H1 (cell line): ENCODE measurements around the gene GPC2. TPM values are rescaled to one million over a fixed set of nuclear protein-coding genes. Genes with fewer than 3 reads are reported as not detected.
"Not testable (repeated sequence)": the region's sequence is repeated elsewhere in the genome, so short reads cannot be mapped to it uniquely, and the experiment has no call there.

Experiments
- CTCF ChIA-PET: fragments of 300-600 bp; sonication (Branson Sonifier 250); formaldehyde crosslinking; loops from one replicate; lab custom pipeline; 2021; ENCODE audit not compliant: partially characterized antibody; lab: Charles Lee
- POLR2A ChIA-PET: fragments of 300-600 bp; sonication (Branson Sonifier 250); formaldehyde crosslinking; loops from one replicate; lab custom pipeline; 2021; ENCODE audit warnings: inconsistent platforms; ENCODE audit not compliant: partially characterized antibody; lab: Charles Lee
- DNase-seq, 2 experiments: peaks; one replicate each; pipeline versions ENCODE4 v3.0.0 to v3.0.0-alpha.2; 2010 to 2022; ENCODE audit warnings: low spot score in 2 of 2, low read depth in 1 of 2, mixed read lengths in 1 of 2
- FAIRE-seq: peaks from 2 replicates; lab custom pipeline; 2011; peaks lifted over from hg19 to GRCh38; lab: Jason Lieb, UNC
- H2AFZ ChIP-seq: 2 replicates; pipeline ENCODE4 v1.8.1; 2012; ENCODE audit warnings: low read length, inconsistent platforms
- H2AK5ac ChIP-seq: 2 replicates; pipeline ENCODE4 v1.6.1; 2013; ENCODE audit warnings: low read depth, low read length
- H2BK120ac ChIP-seq: replicated peaks from 2 replicates; pipeline ENCODE3; 2013; ENCODE audit warnings: low read depth, low read length, inconsistent platforms
- H2BK12ac ChIP-seq: 2 replicates; pipeline ENCODE4 v1.6.1; 2013; ENCODE audit warnings: low read depth, low read length
- H2BK15ac ChIP-seq: 2 replicates; pipeline ENCODE4 v1.6.1; 2013; ENCODE audit warnings: low read length
- H2BK20ac ChIP-seq: 2 replicates; pipeline ENCODE4 v1.6.1; 2013; ENCODE audit warnings: low read length
- H2BK5ac ChIP-seq: 2 replicates; pipeline ENCODE4 v1.6.1; 2013; ENCODE audit warnings: low read depth, low read length
- H3K14ac ChIP-seq: 2 replicates; pipeline ENCODE4 v1.6.1; 2013; ENCODE audit warnings: inconsistent platforms; ENCODE audit not compliant: insufficient read length
- H3K18ac ChIP-seq: 2 replicates; pipeline ENCODE4 v1.6.1; 2013; ENCODE audit warnings: low read length; ENCODE audit errors: extremely low read depth
- H3K23ac ChIP-seq: 2 replicates; pipeline ENCODE4 v1.6.1; 2013; ENCODE audit warnings: inconsistent platforms; ENCODE audit not compliant: insufficient read length
- H3K23me2 ChIP-seq: 2 replicates; pipeline ENCODE4 v1.6.1; 2013; ENCODE audit warnings: low read depth, low read length
- H3K27ac ChIP-seq: 2 replicates; pipeline ENCODE4 v1.6.1; 2011; ENCODE audit warnings: low read depth, low read length, inconsistent platforms
- H3K27me3 ChIP-seq, 4 experiments: replicated peaks in 1 of 4; 1 replicate in 1 of 4; 2 replicates in 3 of 4; pipeline versions ENCODE4 v1.6.1 to v1.8.1; 2011 to 2013; ENCODE audit warnings: low read length in 3 of 4, mild to moderate bottlenecking in 3 of 4, inconsistent platforms in 2 of 4, mixed read lengths in 2 of 4, moderate library complexity in 1 of 4; ENCODE audit not compliant: control insufficient read depth in 3 of 4, insufficient read depth in 3 of 4; ENCODE audit errors: extremely low read depth in 1 of 4
- H3K36me3 ChIP-seq, 4 experiments: 2 replicates each; pipeline versions ENCODE4 v1.6.1 to v1.8.1; 2011 to 2013; ENCODE audit warnings: mild to moderate bottlenecking in 4 of 4, low read length in 3 of 4, moderate library complexity in 2 of 4, control low read depth in 1 of 4, inconsistent platforms in 1 of 4; ENCODE audit not compliant: insufficient read depth in 4 of 4, control insufficient read depth in 2 of 4
- H3K4ac ChIP-seq: replicated peaks from 2 replicates; pipeline ENCODE3; 2013; ENCODE audit warnings: low read length, low read depth, mixed read lengths, inconsistent platforms; ENCODE audit not compliant: insufficient read length
- H3K4me1 ChIP-seq, 4 experiments: replicated peaks in 1 of 4; 1 replicate in 1 of 4; 2 replicates in 3 of 4; pipeline versions ENCODE4 v1.6.1 to v1.8.1; 2011 to 2013; ENCODE audit warnings: low read length in 3 of 4, inconsistent platforms in 2 of 4, mixed read lengths in 1 of 4; ENCODE audit not compliant: insufficient read depth in 4 of 4, control insufficient read depth in 3 of 4
- H3K4me2 ChIP-seq, 2 experiments: 2 replicates each; pipeline versions ENCODE4 v1.6.1 to v1.8.1; 2011 to 2013; ENCODE audit warnings: low read depth in 2 of 2, low read length in 2 of 2, control low read depth in 1 of 2, inconsistent platforms in 1 of 2, mild to moderate bottlenecking in 1 of 2; ENCODE audit not compliant: insufficient read depth in 1 of 2
- H3K4me3 ChIP-seq, 4 experiments: fragments of 200-600, 300-600 bp in 1 of 4; sonication (generic), shearing (Covaris generic), sonication (Bioruptor Twin) in 1 of 4; 2 replicates each; pipeline versions ENCODE4 v1.5.1 to v1.8.1; 2011 to 2016; ENCODE audit warnings: low read length in 4 of 4, low read depth in 3 of 4, control low read depth in 2 of 4, inconsistent platforms in 2 of 4, mild to moderate bottlenecking in 2 of 4, mixed read lengths in 1 of 4, moderate library complexity in 1 of 4; ENCODE audit not compliant: insufficient read depth in 2 of 4; ENCODE audit errors: extremely low read depth in 1 of 4
- H3K56ac ChIP-seq: replicated peaks from 2 replicates; pipeline ENCODE3; 2013; ENCODE audit warnings: low read depth, mild to moderate bottlenecking, mixed read lengths, low read length, inconsistent platforms; ENCODE audit not compliant: insufficient read length
- H3K79me1 ChIP-seq: 2 replicates; pipeline ENCODE4 v1.6.1; 2013; ENCODE audit warnings: low read depth, low read length, control low read depth
- H3K79me2 ChIP-seq, 2 experiments: 2 replicates each; pipeline versions ENCODE4 v1.6.1 to v1.8.1; 2012 to 2013; ENCODE audit warnings: low read length in 2 of 2, mild to moderate bottlenecking in 2 of 2, inconsistent platforms in 1 of 2; ENCODE audit not compliant: insufficient read depth in 2 of 2, control insufficient read depth in 1 of 2
- H3K9ac ChIP-seq, 4 experiments: replicated peaks in 1 of 4; 1 replicate in 1 of 4; 2 replicates in 3 of 4; pipeline versions ENCODE4 v1.6.1 to v1.8.1; 2011 to 2013; ENCODE audit warnings: low read depth in 3 of 4, low read length in 3 of 4, control low read depth in 2 of 4, mild to moderate bottlenecking in 2 of 4, moderate library complexity in 2 of 4, inconsistent platforms in 1 of 4; ENCODE audit errors: extremely low read depth in 1 of 4
- H3K9me3 ChIP-seq, 2 experiments: 2 replicates each; pipeline versions ENCODE4 v1.6.1 to v1.8.1; 2012 to 2013; ENCODE audit warnings: mild to moderate bottlenecking in 2 of 2, moderate library complexity in 2 of 2, control low read depth in 1 of 2, inconsistent platforms in 1 of 2, low read depth in 1 of 2, low read length in 1 of 2, mixed read lengths in 1 of 2; ENCODE audit not compliant: insufficient read depth in 2 of 2
- H4K20me1 ChIP-seq, 2 experiments: replicated peaks in 1 of 2; 2 replicates each; pipeline versions ENCODE3 to v1.8.1; 2011 to 2013; ENCODE audit warnings: inconsistent platforms in 2 of 2, low read length in 2 of 2, mild to moderate bottlenecking in 1 of 2; ENCODE audit not compliant: insufficient read depth in 2 of 2, control insufficient read depth in 1 of 2
- H4K5ac ChIP-seq: 2 replicates; pipeline ENCODE4 v1.6.1; 2013; ENCODE audit warnings: low read length, low read depth, mixed read lengths, inconsistent platforms; ENCODE audit not compliant: insufficient read length
- H4K8ac ChIP-seq: 2 replicates; pipeline ENCODE4 v1.8.0; 2013; ENCODE audit warnings: mild to moderate bottlenecking, moderate library complexity, low read length, inconsistent platforms; ENCODE audit not compliant: insufficient read depth; ENCODE audit errors: extremely low read depth
- H4K91ac ChIP-seq: replicated peaks from 2 replicates; pipeline ENCODE3; 2013; ENCODE audit warnings: low read length, mixed read lengths, inconsistent platforms; ENCODE audit not compliant: insufficient read length
- WGBS, 2 experiments: shearing (Covaris generic) in 1 of 2; methylation state at CpG; one replicate each; pipeline versions ENCODE4 v1.1.6 to v1.1.7; 2013 to 2015; ENCODE audit warnings: low lambda C conversion rate in 2 of 2, mixed read lengths in 2 of 2, inconsistent platforms in 1 of 2, low coverage in 1 of 2, missing lambda C conversion rate in 1 of 2; ENCODE audit not compliant: insufficient replicate concordance in 2 of 2, insufficient coverage in 1 of 2, insufficient read length in 1 of 2; ENCODE audit errors: extremely low coverage in 1 of 2, missing lambda C conversion rate in 1 of 2; 5-methylcytosine and 5-hydroxymethylcytosine counted together
- polyA plus RNA-seq, 7 experiments: library from polyadenylated mRNA; depleted of rRNA in 3 of 7; stranded (reverse) in 5 of 7; unstranded in 2 of 7; fragments of >200 nt in 5 of 7; fragments of 200-250 nt in 2 of 7; gene quantifications; 1 replicate in 5 of 7; 2 replicates in 1 of 7; 4 replicates in 1 of 7; pipeline versions ENCODE4 v1.2.1 to v1.2.3, GENCODE V29; 2011 to 2013; ENCODE audit warnings: missing spikeins in 2 of 7, mixed read lengths in 2 of 7
- total RNA-seq: library from RNA; stranded (reverse); fragmentation: NEBNext Ultra II Directional; extraction: Animal tissue kit (Norgen Biotek cat#: 25700); gene quantifications from 2 replicates; pipeline ENCODE4 v1.2.1, GENCODE V29; 2021

Gene GPC2
- total and polyA plus RNA-seq, 2 of the 8 experiments (the other 6 are each of a cell fraction or from before 2014, with no cell fraction given), result 25.3 to 44.8 TPM

GRCh38 chr7:100224891-100225290 is 47.7 kb upstream of the GPC2 start:
- H2BK12ac ChIP-seq, H2AK5ac ChIP-seq, DNase-seq, H2BK120ac ChIP-seq, H2BK20ac ChIP-seq, H3K36me3 ChIP-seq, H3K56ac ChIP-seq, H3K14ac ChIP-seq, H2BK15ac ChIP-seq, H3K27ac ChIP-seq, H4K20me1 ChIP-seq, H3K79me1 ChIP-seq, POLR2A ChIA-PET, H3K4me3 ChIP-seq, H4K91ac ChIP-seq, H2AFZ ChIP-seq, H3K4me1 ChIP-seq, H3K23ac ChIP-seq, H3K4ac ChIP-seq, H3K9ac ChIP-seq, H3K23me2 ChIP-seq, CTCF ChIA-PET, H4K5ac ChIP-seq, H3K9me3 ChIP-seq, H3K79me2 ChIP-seq, H3K4me2 ChIP-seq, H4K8ac ChIP-seq, H3K27me3 ChIP-seq, H2BK5ac ChIP-seq, H3K18ac ChIP-seq, FAIRE-seq: not testable (repeated sequence)
- 95% methylated on average over 6 of the region's 6 CpGs; no CpG with 5 or more reads in 1 of the 2 experiments for WGBS, 2 experiments

GRCh38 chr7:100223376-100223927 is 46.3 kb upstream of the GPC2 start:
- H2BK20ac ChIP-seq, H3K4me2 ChIP-seq, H3K4ac ChIP-seq, H3K23me2 ChIP-seq, POLR2A ChIA-PET, H2AK5ac ChIP-seq, DNase-seq, H3K36me3 ChIP-seq, H3K27ac ChIP-seq, H3K9ac ChIP-seq, H2BK12ac ChIP-seq, H2BK5ac ChIP-seq, H3K18ac ChIP-seq, H3K79me2 ChIP-seq, FAIRE-seq, H3K4me3 ChIP-seq, H3K23ac ChIP-seq, H3K56ac ChIP-seq, H4K8ac ChIP-seq, H3K79me1 ChIP-seq, H4K20me1 ChIP-seq, H3K4me1 ChIP-seq, H4K91ac ChIP-seq, H3K14ac ChIP-seq, H3K9me3 ChIP-seq, H4K5ac ChIP-seq, H2BK120ac ChIP-seq, H2BK15ac ChIP-seq, H3K27me3 ChIP-seq, H2AFZ ChIP-seq: not testable (repeated sequence)
- CTCF ChIA-PET, result interaction anchor here (1.0 to 5.1 kb wide), 2 partner anchors 35 to 91 kb away, joined by 3 to 47 read pairs; no protein-coding TSS in a partner anchor
- 94% methylated on average over 14 of the region's 17 CpGs; no CpG with 5 or more reads in 1 of the 2 experiments for WGBS, 2 experiments
